HCT116 (cell line): ENCODE measurements around the gene GATAD1. TPM values are rescaled to one million over a fixed set of nuclear protein-coding genes. Genes with fewer than 3 reads are reported as not detected.
"Not testable (repeated sequence)": the region's sequence is repeated elsewhere in the genome, so short reads cannot be mapped to it uniquely, and the experiment has no call there.

Experiments used
- ATAC-seq: fragments of 200-7000 bp; cut with Tn5 transposase; 2 replicates; pipeline ENCODE4 v1.9.1; 2020; ENCODE audit warnings: mild to moderate bottlenecking, moderate library complexity
- BruUV-seq: library from RNA; stranded (reverse); fragments of 400-500 nt; replicated peaks from 2 replicates; lab custom pipeline; 2021; lab: Mats Ljungman, UMichigan
- CTCF ChIA-PET: fragments of 300-600 bp; sonication (Branson Sonifier 250); formaldehyde crosslinking; loops from one replicate; lab custom pipeline; 2021; ENCODE audit warnings: antibody characterized with exemption; lab: Charles Lee
- POLR2A ChIA-PET: fragments of 300-600, 350-600 bp; sonication (Branson Sonifier 250); formaldehyde crosslinking; loops from one replicate; lab custom pipeline; 2021; ENCODE audit warnings: antibody characterized with exemption; lab: Charles Lee
- RAD21 ChIA-PET, 2 experiments: fragments of 300-600 bp; sonication (Branson Sonifier 250); formaldehyde crosslinking; loops; one replicate each; lab custom pipeline; 2023; ENCODE audit warnings: low total read pairs in 2 of 2; ENCODE audit not compliant: uncharacterized antibody in 2 of 2, unreplicated experiment in 2 of 2, low non-redundant PET in 1 of 2; lab: Charles Lee
- DNase-seq: peaks from one replicate; pipeline ENCODE4 v3.0.0-alpha.2; 2010; ENCODE audit warnings: low read depth, low spot score
- H2AFZ ChIP-seq: fragments of 200-600 bp; shearing (Covaris generic), sonication (generic); 2 replicates; pipeline ENCODE4 v1.6.1; 2017; ENCODE audit warnings: low read depth, mixed run types, mixed read lengths, antibody characterized with exemption, low read length; ENCODE audit not compliant: poor library complexity, severe bottlenecking
- H3K27ac ChIP-seq: 2 replicates; pipeline ENCODE4 v1.5.1; 2012; ENCODE audit warnings: low read depth, low read length
- H3K27me3 ChIP-seq: fragments of 200-600 bp; sonication (generic); 2 replicates; pipeline ENCODE4 v1.6.1; 2016; ENCODE audit warnings: mixed run types, low read length, mixed read lengths; ENCODE audit not compliant: insufficient read depth
- H3K36me3 ChIP-seq, 2 experiments: fragments of 200-500 bp in 1 of 2; fragments of 200-600 bp in 1 of 2; sonication (Bioruptor generic) in 1 of 2; sonication (generic) in 1 of 2; 2 replicates each; pipeline versions ENCODE4 v1.5.1 to v1.6.1; 2014 to 2016; ENCODE audit warnings: low read length in 2 of 2, inconsistent platforms in 1 of 2, mixed read lengths in 1 of 2, mixed run types in 1 of 2; ENCODE audit not compliant: insufficient read depth in 2 of 2, control insufficient read depth in 1 of 2
- H3K4me1 ChIP-seq, 2 experiments: fragments of 200-600 bp in 1 of 2; sonication (generic) in 1 of 2; 2 replicates each; pipeline versions ENCODE4 v1.5.1 to v1.6.1; 2012 to 2017; ENCODE audit warnings: low read length in 2 of 2, inconsistent platforms in 1 of 2, mild to moderate bottlenecking in 1 of 2, mixed read lengths in 1 of 2, mixed run types in 1 of 2, moderate library complexity in 1 of 2; ENCODE audit not compliant: insufficient read depth in 2 of 2, control insufficient read depth in 1 of 2
- H3K4me2 ChIP-seq: fragments of 200-600 bp; sonication (generic); 2 replicates; pipeline ENCODE4 v1.6.1; 2017; ENCODE audit warnings: mixed run types, low read length, mixed read lengths
- H3K4me3 ChIP-seq, 2 experiments: fragments of 200-600 bp in 1 of 2; sonication (generic) in 1 of 2; replicated peaks in 1 of 2; 2 replicates each; pipeline ENCODE4 v1.5.1; 2011 to 2016; ENCODE audit warnings: low read length in 2 of 2, control low read depth in 1 of 2, low read depth in 1 of 2, mild to moderate bottlenecking in 1 of 2, mixed read lengths in 1 of 2, mixed run types in 1 of 2
- H3K79me2 ChIP-seq: fragments of 200-600 bp; sonication (generic); 2 replicates; pipeline ENCODE4 v1.6.1; 2017; ENCODE audit warnings: mild to moderate bottlenecking, mixed run types, low read length, moderate library complexity, mixed read lengths; ENCODE audit not compliant: insufficient read depth
- H3K9ac ChIP-seq: fragments of 200-600 bp; sonication (generic); 2 replicates; pipeline ENCODE4 v1.6.1; 2016; ENCODE audit warnings: low read length, mixed read lengths
- H3K9me2 ChIP-seq: fragments of 200-600 bp; sonication (generic), shearing (Covaris generic); 2 replicates; pipeline ENCODE4 v1.6.1; 2017; ENCODE audit warnings: mixed run types, mild to moderate bottlenecking, moderate library complexity; ENCODE audit not compliant: insufficient read depth
- H3K9me3 ChIP-seq, 2 experiments: fragments of 200-500 bp in 1 of 2; fragments of 200-600 bp in 1 of 2; sonication (Bioruptor generic) in 1 of 2; sonication (generic) in 1 of 2; 2 replicates each; pipeline ENCODE4 v1.6.1; 2014 to 2017; ENCODE audit warnings: low read length in 2 of 2, mixed read lengths in 2 of 2, inconsistent platforms in 1 of 2, low read depth in 1 of 2, mild to moderate bottlenecking in 1 of 2, mixed run types in 1 of 2, moderate library complexity in 1 of 2; ENCODE audit not compliant: control insufficient read depth in 1 of 2, insufficient read depth in 1 of 2
- H4K20me1 ChIP-seq: fragments of 200-600 bp; sonication (generic), shearing (Covaris generic); 2 replicates; pipeline ENCODE4 v1.6.1; 2017; ENCODE audit warnings: mixed run types, mild to moderate bottlenecking, moderate library complexity; ENCODE audit not compliant: insufficient read depth
- SRF ChIP-seq: IDR thresholded peaks from 2 replicates; pipeline ENCODE4 v1.6.1; 2012; ENCODE audit warnings: low read depth
- ZFX ChIP-seq: fragments of 450-650 bp; IDR thresholded peaks from 2 replicates; pipeline ENCODE4 v1.6.1; 2017
- intact Hi-C: fragments of 100-400 bp; cut with micrococcal nuclease; formaldehyde crosslinking; loops from 2 replicates; pipeline ENCODE4 v1.10.0; 2022
- total RNA-seq: library from RNA; stranded (reverse); gene quantifications from one replicate; pipeline ENCODE4 v1.2.1, GENCODE V29; 2021; ENCODE audit not compliant: unreplicated experiment
- TF ChIP-seq, protein P1 (sequence below): IDR thresholded peaks from 2 replicates; pipeline ENCODE4 v1.6.1; 2012; ENCODE audit warnings: low read depth

Gene GATAD1
- total RNA-seq, 1 experiment from 2014 or later: 23.9 TPM

DNA sequence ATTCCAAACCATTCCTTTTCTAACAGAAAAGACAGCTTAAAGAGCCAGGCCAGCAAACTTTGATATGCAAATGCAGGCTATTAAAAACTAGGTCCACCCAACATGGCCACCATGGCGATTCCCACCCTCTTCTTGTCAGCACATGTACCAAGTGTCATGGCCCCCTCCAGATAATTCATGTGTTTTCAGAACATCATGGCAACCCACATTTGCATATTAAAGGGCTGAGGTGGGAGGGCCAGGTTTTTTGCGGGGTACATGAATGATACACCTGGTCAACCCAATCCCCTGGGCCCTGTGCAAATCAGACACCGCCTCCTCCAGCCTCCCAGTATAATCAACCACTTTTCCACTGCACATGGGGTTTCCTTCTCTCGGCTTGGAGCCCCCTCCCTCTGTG, 31.4 kb downstream of the GATAD1 start (continued):
- TF ChIP-seq, protein P1, sequence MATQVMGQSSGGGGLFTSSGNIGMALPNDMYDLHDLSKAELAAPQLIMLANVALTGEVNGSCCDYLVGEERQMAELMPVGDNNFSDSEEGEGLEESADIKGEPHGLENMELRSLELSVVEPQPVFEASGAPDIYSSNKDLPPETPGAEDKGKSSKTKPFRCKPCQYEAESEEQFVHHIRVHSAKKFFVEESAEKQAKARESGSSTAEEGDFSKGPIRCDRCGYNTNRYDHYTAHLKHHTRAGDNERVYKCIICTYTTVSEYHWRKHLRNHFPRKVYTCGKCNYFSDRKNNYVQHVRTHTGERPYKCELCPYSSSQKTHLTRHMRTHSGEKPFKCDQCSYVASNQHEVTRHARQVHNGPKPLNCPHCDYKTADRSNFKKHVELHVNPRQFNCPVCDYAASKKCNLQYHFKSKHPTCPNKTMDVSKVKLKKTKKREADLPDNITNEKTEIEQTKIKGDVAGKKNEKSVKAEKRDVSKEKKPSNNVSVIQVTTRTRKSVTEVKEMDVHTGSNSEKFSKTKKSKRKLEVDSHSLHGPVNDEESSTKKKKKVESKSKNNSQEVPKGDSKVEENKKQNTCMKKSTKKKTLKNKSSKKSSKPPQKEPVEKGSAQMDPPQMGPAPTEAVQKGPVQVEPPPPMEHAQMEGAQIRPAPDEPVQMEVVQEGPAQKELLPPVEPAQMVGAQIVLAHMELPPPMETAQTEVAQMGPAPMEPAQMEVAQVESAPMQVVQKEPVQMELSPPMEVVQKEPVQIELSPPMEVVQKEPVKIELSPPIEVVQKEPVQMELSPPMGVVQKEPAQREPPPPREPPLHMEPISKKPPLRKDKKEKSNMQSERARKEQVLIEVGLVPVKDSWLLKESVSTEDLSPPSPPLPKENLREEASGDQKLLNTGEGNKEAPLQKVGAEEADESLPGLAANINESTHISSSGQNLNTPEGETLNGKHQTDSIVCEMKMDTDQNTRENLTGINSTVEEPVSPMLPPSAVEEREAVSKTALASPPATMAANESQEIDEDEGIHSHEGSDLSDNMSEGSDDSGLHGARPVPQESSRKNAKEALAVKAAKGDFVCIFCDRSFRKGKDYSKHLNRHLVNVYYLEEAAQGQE: no peak
- TF ChIP-seq SRF (no peak), ZFX (no peak)

- ATAC-seq, CTCF ChIA-PET, H3K9ac ChIP-seq, RAD21 ChIA-PET, H3K27ac ChIP-seq, DNase-seq, H2AFZ ChIP-seq, intact Hi-C loops, H3K79me2 ChIP-seq, H3K9me3 ChIP-seq, H4K20me1 ChIP-seq, H3K4me2 ChIP-seq, H3K36me3 ChIP-seq, POLR2A ChIA-PET, H3K9me2 ChIP-seq, H3K4me3 ChIP-seq, BruUV-seq, H3K4me1 ChIP-seq, H3K27me3 ChIP-seq: not testable (repeated sequence)
Measured at GRCh38 chr7:92479146-92479545, 31.9 kb downstream of the GATAD1 start.

DNA sequence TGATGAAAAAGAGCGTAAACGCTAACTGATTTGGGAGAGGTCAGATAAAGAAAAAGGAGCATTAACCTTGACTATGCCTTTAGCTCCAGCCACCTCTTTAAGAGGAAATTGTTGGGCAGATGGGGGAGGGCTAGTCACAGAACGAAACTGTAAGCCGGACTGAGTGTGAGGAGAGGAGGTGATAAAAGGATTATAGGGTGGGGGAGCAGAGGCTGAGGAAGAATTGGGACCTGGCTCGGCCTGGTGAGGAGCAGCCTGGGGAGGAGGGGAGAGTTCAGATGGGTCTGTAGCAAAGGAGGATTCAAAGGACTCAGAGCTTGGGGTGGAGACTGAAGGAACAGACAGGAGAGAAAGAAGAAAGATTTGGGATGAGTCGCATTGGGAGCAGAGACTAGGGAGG, 36.3 kb downstream of the GATAD1 start:
- CTCF ChIA-PET, H3K9me2 ChIP-seq, DNase-seq, H3K4me1 ChIP-seq, H3K27ac ChIP-seq, RAD21 ChIA-PET, H4K20me1 ChIP-seq, H3K79me2 ChIP-seq, H3K9ac ChIP-seq, BruUV-seq, H3K9me3 ChIP-seq, ATAC-seq, H3K4me2 ChIP-seq, H3K4me3 ChIP-seq, POLR2A ChIA-PET, intact Hi-C loops, H2AFZ ChIP-seq, H3K27me3 ChIP-seq: not testable (repeated sequence)
- H3K36me3 ChIP-seq: peaks cover 0 to 13% of the 10 kb centered on the region in 2 experiments; a peak in 2 of 4 replicates

DNA sequence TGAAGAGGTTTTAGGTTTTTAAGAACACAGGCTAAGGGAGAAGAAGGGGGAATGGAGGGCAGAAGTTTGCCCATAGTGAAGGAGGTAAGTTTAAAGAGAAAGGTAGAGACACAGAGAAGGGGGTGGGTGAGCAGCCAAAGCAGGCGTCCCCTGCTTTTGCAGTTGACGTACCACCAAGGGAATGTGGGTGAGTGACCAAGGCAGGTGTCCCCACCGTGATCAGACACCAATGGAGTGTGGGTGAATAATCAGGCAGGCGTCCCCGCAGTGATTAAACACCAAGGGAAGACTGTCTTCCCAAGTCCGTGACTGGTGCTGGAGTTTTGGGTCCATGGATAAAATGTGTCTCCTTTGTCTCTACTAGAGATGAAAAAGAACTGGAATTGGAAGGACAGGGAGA, 36.9 kb downstream of the GATAD1 start:
- H3K9ac ChIP-seq, H3K9me2 ChIP-seq, H2AFZ ChIP-seq, DNase-seq, CTCF ChIA-PET, POLR2A ChIA-PET, H3K4me3 ChIP-seq, H3K27me3 ChIP-seq, RAD21 ChIA-PET, H3K4me2 ChIP-seq, BruUV-seq, H3K4me1 ChIP-seq, intact Hi-C loops, H4K20me1 ChIP-seq, H3K27ac ChIP-seq, H3K79me2 ChIP-seq, ATAC-seq, H3K9me3 ChIP-seq: not testable (repeated sequence)
- peaks cover 4 to 18% of the 10 kb centered on the region in 2 experiments; a peak in 2 of 4 replicates for H3K36me3 ChIP-seq
